Thoracic aorta (tissue), 2 donors: ENCODE measurements around the gene RBP4. TPM values are rescaled to one million over a fixed set of nuclear protein-coding genes. Genes with fewer than 3 reads are reported as not detected.

ENCODE experiments used
- ATAC-seq: fragments of 150-250 bp; one replicate; pipeline ENCODE4 v1.8.0; 2017; ENCODE audit warnings: low read depth; ENCODE audit not compliant: insufficient number of reproducible peaks, low FRiP score
- DNase-seq: peaks from one replicate; pipeline ENCODE4 v3.0.0-alpha.2; 2020; ENCODE audit warnings: low spot score
- H3K27ac ChIP-seq, 2 donors: fragments of 200-600 bp; sonication (generic); 1 replicate in 1 of 2; 2 replicates in 1 of 2; pipeline ENCODE4 v1.5.1; 2016; ENCODE audit warnings: mild to moderate bottlenecking in 2 of 2, moderate library complexity in 2 of 2
- H3K27me3 ChIP-seq: fragments of 200-600 bp; sonication (generic); replicated peaks from 2 replicates; pipeline ENCODE4 v1.6.0; 2016; ENCODE audit warnings: mild to moderate bottlenecking; ENCODE audit not compliant: insufficient read depth
- H3K36me3 ChIP-seq: fragments of 200-600 bp; sonication (generic); one replicate; pipeline ENCODE4 v1.5.1; 2016
- H3K4me1 ChIP-seq, 2 donors: fragments of 200-600 bp; sonication (generic); 1 replicate in 1 of 2; 2 replicates in 1 of 2; pipeline versions ENCODE4 v1.5.1 to v1.6.0; 2016; ENCODE audit warnings: low read depth in 2 of 2, mild to moderate bottlenecking in 1 of 2; ENCODE audit not compliant: control insufficient read depth in 1 of 2
- H3K4me3 ChIP-seq: fragments of 200-600 bp; sonication (generic); 2 replicates; pipeline ENCODE4 v1.5.1; 2016; ENCODE audit warnings: mild to moderate bottlenecking
- H3K9me3 ChIP-seq: fragments of 200-600 bp; sonication (generic); 2 replicates; pipeline ENCODE4 v1.5.1; 2016
- total RNA-seq, 2 donors: library from RNA; depleted of rRNA; stranded (reverse); fragments of >200 nt; gene quantifications; one replicate each; pipeline versions ENCODE4 v1.1.0 to v1.2.3, GENCODE V29; 2016
- TF ChIP-seq, protein P1 (sequence below): fragments of 200-600 bp; sonication (generic); IDR thresholded peaks from one replicate; pipeline ENCODE4 v1.5.1; 2019; ENCODE audit warnings: antibody characterized with exemption

The RBP4 gene
- total RNA-seq, 2 donors from 2014 or later: 23.1 to 23.3 TPM

DNA sequence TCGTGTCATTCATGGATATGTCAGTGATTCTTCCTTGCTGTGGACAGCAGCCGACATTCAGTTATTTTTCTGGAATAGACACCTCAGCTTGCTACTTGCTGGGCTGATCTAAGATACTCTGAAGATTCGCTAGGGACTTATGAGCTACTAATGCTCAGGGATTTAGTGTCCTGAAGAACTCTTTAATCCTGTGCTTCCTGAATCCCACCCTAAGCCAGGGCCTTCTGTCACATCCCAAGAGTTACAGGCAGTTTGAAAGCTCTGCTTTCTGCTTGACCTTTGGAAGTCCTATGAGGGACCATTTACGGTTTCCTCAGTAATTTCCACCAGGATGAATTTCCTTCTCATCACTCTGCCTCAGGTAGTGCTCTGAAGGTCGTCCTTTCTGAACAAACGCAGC lies 11.3 kb upstream of the RBP4 start, which contains the start of gene PDE6C:
PDE6C (plus strand) TSS at position 227 of the 400 bp plus-strand sequence. CDS start 189 bp downstream, outside the sequence.
- ATAC-seq: no peak
- H3K36me3 ChIP-seq: no peaks in the 10 kb centered on the region
- no peaks in the 10 kb centered on the region for H3K27me3 ChIP-seq
- H3K4me1 ChIP-seq: no peaks in the 10 kb centered on the region
- TF ChIP-seq, protein P1, sequence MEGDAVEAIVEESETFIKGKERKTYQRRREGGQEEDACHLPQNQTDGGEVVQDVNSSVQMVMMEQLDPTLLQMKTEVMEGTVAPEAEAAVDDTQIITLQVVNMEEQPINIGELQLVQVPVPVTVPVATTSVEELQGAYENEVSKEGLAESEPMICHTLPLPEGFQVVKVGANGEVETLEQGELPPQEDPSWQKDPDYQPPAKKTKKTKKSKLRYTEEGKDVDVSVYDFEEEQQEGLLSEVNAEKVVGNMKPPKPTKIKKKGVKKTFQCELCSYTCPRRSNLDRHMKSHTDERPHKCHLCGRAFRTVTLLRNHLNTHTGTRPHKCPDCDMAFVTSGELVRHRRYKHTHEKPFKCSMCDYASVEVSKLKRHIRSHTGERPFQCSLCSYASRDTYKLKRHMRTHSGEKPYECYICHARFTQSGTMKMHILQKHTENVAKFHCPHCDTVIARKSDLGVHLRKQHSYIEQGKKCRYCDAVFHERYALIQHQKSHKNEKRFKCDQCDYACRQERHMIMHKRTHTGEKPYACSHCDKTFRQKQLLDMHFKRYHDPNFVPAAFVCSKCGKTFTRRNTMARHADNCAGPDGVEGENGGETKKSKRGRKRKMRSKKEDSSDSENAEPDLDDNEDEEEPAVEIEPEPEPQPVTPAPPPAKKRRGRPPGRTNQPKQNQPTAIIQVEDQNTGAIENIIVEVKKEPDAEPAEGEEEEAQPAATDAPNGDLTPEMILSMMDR: no peak
- no peak within 1 kb of the TSS for H3K27ac ChIP-seq
- no peaks in the 10 kb centered on the region for H3K9me3 ChIP-seq
- H3K4me3 ChIP-seq: no peak within 1 kb of the TSS
- DNase-seq: no peak

DNA sequence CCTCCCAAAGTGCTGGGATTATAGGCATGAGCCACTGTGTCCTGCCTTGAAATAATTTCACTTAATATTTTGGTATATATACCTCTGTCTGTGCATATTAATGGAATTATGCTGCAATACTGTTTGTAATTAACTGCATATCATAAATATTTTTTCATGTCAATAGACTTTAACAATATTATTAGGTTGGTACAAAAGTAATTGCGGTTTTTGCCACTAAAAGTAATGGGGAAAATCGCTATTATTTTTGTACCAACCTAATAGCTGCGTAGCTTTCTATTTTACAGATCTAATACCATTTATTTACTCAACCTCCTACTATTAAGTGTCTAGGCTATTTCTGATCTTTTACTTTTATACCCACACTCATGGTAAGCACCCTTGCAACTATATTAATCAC lies 7.4 kb upstream of the RBP4 start:
- Histone ChIP-seq H3K4me1 (no peaks in the 10 kb centered on the region), H3K4me3 (no peak overlapping the region), H3K36me3 (no peaks in the 10 kb centered on the region), H3K27me3 (no peaks in the 10 kb centered on the region), H3K27ac (no peak overlapping the region), H3K9me3 (no peaks in the 10 kb centered on the region)
- TF ChIP-seq, protein P1: no peak
- DNase-seq: no peak
- no peak for ATAC-seq

DNA sequence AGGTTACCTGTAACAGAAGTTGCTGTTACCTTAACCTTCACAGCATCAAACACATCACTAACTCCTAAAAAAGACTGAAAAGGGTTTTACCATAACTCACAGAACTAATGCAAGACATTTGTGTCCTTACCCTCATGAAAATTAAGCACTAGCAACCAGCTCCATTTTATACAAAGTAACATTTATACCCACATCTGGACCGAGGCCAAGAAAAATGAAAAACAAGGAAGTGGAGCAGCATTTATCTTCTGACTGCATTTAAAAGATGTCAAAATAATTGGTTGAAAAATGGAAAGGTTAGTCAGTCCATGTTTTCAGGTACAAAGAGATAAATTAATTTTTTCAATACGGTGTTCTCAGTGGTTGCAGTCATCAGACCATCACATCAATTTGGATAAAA lies 3.1 kb upstream of the RBP4 start:
- no peak for ATAC-seq
- DNase-seq: no peak
- Histone ChIP-seq H3K4me1 (peaks cover 6 to 11% of the 10 kb centered on the region in 2 donors), H3K27me3 (no peaks in the 10 kb centered on the region), H3K4me3 (no peak overlapping the region), H3K9me3 (no peaks in the 10 kb centered on the region), H3K36me3 (no peaks in the 10 kb centered on the region), H3K27ac (no peak overlapping the region)
- TF ChIP-seq, protein P1: no peak

DNA sequence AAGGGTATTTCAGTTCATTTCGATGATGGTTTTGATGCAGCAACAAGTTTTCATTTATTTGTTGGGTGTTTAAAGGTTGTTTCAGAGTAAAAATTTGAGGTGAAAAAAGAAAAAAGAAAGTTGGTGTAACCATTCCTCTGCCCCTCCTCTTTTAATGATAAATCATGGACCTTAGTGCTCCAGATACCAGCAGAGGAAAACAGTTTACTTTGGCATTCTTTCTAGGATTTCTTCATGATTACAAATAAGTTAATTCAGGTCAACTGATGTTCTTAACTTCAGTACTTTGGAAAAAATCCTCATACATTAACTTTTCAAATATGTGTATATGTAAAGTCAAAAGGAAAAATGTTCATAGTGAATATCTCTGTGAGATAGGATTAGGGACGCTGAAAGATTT lies 2.0 kb upstream of the RBP4 start:
- peaks cover 6 to 11% of the 10 kb centered on the region in 2 donors for H3K4me1 ChIP-seq
- no peak for DNase-seq
- TF ChIP-seq, protein P1: no peak
- H3K27me3 ChIP-seq: no peaks in the 10 kb centered on the region
- no peaks in the 10 kb centered on the region for H3K36me3 ChIP-seq
- no peak overlapping the region for H3K4me3 ChIP-seq
- no peak overlapping the region for H3K27ac ChIP-seq
- no peaks in the 10 kb centered on the region for H3K9me3 ChIP-seq
- ATAC-seq: no peak

DNA sequence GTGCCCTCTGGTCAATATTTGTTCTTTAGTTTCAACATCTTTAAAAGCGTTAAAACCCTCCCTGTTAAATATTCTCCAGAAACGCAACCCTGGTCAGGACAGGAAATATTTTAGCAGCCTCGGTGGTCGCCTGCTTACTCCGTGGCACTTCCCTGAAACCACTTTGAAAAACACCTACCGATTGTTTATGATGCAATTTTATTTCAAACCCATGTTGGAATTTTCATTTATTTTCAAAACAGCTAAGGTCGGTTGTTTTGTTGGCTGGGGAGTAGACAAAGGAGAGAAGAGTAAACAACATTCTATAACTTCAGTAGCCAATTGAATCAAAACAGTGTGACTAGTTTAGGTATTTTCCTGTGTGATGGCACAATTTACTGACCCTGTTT lies 733 bp upstream of the RBP4 start:
- DNase-seq (no peak), ATAC-seq (no peak)
- Histone ChIP-seq H3K9me3 (no peaks in the 10 kb centered on the region), H3K36me3 (no peaks in the 10 kb centered on the region), H3K4me3 (peak overlapping the region; percentile 70), H3K27me3 (no peaks in the 10 kb centered on the region), H3K27ac (no peak overlapping the region), H3K4me1 (peaks cover 6 to 11% of the 10 kb centered on the region in 2 donors)
- TF ChIP-seq, protein P1: no peak
